Activated naive CD8-positive, alpha-beta T cell treated with anti-CD3 and anti-CD28 coated beads for 36 hours (primary cell): Measurements from ENCODE around the gene ADAMTSL3. TPM values are rescaled to one million over a fixed set of nuclear protein-coding genes. Genes with fewer than 3 reads are reported as not detected.

Source experiments
- DNase-seq: peaks from one replicate; pipeline ENCODE4 v3.0.0; 2021
- H3K27ac Mint-ChIP-seq: one replicate; pipeline ENCODE4 v1.8.0; 2022; ENCODE audit warnings: mild to moderate bottlenecking, moderate library complexity, mixed read lengths
- H3K27me3 Mint-ChIP-seq: one replicate; pipeline ENCODE4 v1.8.0; 2022; ENCODE audit warnings: mild to moderate bottlenecking, mixed read lengths
- H3K36me3 Mint-ChIP-seq: one replicate; pipeline ENCODE4 v1.8.0; 2021; ENCODE audit warnings: mild to moderate bottlenecking, mixed read lengths
- H3K4me1 Mint-ChIP-seq: one replicate; pipeline ENCODE4 v1.8.0; 2021; ENCODE audit warnings: mixed read lengths
- H3K4me3 Mint-ChIP-seq: one replicate; pipeline ENCODE4 v1.8.0; 2022; ENCODE audit warnings: mild to moderate bottlenecking, moderate library complexity, mixed read lengths
- H3K9me3 Mint-ChIP-seq: one replicate; pipeline ENCODE4 v1.8.0; 2022; ENCODE audit warnings: mixed read lengths
- total RNA-seq, 2 experiments: library from RNA; stranded (reverse); gene quantifications; one replicate each; pipeline ENCODE4 v1.2.3, GENCODE V29; 2021

Gene ADAMTSL3
- total RNA-seq, 2 experiments from 2014 or later = not detected

DNA sequence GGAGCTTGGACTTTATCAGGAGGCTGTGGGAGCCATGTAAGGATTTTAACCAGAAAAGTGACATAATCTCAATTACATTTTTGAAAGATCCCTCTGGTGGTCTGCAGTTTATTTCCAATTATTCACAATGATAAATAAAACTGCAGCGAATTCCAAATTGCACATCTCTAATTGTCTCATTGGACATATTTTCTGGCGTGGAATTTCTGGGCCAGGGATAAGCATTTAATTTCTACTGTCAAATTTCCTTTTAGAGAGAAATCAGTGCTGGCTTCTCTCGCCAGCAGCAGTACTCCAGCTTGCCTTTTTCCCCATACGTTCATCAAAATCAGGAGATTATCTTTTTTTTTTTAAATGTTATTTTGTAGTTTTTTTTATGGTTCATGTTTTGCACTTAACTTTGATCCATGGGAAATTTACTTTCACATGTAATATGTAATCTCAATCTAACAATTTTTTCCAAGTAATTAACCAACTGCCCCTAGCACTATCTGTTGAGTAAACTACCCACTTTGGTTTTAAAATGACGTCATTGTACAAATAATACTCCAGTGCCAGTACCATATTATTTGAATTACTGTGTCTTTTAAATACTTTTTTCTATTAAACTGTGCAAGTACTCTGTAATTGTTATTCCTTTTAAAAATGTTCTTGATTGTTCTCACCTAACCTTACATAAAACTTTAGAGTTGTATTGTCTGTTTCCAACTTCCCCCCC lies 251.8 kb downstream of the ADAMTSL3 start:
- H3K27me3 Mint-ChIP-seq = peaks cover 20% of the 10 kb centered on the region
- H3K36me3 Mint-ChIP-seq = no peaks in the 10 kb centered on the region
- no peak overlapping the region for H3K27ac Mint-ChIP-seq
- no peak overlapping the region for H3K4me3 Mint-ChIP-seq
- no peaks in the 10 kb centered on the region for H3K4me1 Mint-ChIP-seq
- H3K9me3 Mint-ChIP-seq = no peaks in the 10 kb centered on the region
- DNase-seq = no peak

DNA sequence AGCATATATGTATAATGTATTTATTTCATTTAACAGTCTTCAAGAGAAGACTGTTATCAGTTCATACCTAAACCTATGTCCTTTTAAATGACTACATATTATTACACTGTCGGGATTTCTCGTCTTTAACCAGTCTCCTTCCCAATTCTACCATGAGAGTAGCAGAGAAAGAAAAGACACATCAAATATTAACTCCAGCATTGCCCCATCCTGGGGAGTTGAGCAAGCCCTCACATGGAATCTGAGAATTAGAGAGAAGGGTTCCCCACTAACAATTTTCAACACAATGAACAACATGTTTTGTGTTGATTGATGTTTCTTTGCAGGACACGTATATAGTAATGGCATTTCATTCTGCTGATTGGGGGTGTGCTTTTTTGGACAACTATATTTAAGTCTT lies 257.4 kb downstream of the ADAMTSL3 start:
- no peak overlapping the region for H3K27ac Mint-ChIP-seq
- no peaks in the 10 kb centered on the region for H3K36me3 Mint-ChIP-seq
- H3K9me3 Mint-ChIP-seq = no peaks in the 10 kb centered on the region
- DNase-seq = no peak
- peaks cover 22% of the 10 kb centered on the region for H3K27me3 Mint-ChIP-seq
- H3K4me3 Mint-ChIP-seq = no peak overlapping the region
- no peaks in the 10 kb centered on the region for H3K4me1 Mint-ChIP-seq

DNA sequence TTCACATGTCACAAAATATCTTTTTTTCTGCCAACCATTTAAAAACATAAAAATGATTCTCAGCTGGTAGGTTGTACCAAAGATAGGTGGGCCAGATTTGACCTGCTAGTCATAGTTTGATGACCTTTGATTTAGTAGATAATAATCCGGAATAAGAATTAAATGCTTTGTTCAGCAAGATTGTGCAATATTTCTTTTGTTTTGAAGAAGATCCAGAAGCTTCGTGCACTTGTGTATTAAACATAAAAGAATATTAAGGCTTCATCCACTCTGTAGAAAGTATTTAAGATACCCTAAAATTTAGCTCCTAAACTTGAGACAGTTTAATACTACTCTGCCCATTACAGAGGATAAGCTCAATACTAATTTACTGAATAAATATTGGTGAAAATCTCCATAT lies 258.4 kb downstream of the ADAMTSL3 start:
- Mint-ChIP-seq H3K27me3 (peaks cover 22% of the 10 kb centered on the region), H3K4me3 (no peak overlapping the region), H3K36me3 (no peaks in the 10 kb centered on the region), H3K4me1 (no peaks in the 10 kb centered on the region), H3K9me3 (no peaks in the 10 kb centered on the region), H3K27ac (no peak overlapping the region)
- no peak for DNase-seq

DNA sequence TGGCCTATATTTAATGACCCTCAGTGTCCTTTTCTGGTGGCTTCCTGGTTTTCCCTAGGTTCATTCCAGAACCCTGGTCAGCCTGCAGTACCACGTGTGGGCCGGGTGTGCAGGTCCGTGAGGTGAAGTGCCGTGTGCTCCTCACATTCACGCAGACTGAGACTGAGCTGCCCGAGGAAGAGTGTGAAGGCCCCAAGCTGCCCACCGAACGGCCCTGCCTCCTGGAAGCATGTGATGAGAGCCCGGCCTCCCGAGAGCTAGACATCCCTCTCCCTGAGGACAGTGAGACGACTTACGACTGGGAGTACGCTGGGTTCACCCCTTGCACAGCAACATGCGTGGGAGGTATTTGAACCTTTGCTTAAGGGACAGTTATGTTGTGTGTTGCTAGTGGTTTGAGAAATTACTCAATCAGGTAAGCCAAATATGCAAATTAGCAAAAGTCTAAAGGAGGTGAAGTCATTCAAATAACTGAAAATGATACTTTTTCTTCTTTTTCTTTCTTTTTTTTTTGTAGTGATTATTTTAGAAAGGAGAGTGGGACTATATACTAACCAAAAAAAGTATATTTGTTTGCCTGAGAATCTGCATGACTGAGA lies 259.2 kb downstream of the ADAMTSL3 start:
- H3K27ac Mint-ChIP-seq = no peak overlapping the region
- no peak overlapping the region for H3K4me3 Mint-ChIP-seq
- no peaks in the 10 kb centered on the region for H3K9me3 Mint-ChIP-seq
- no peak for DNase-seq
- no peaks in the 10 kb centered on the region for H3K36me3 Mint-ChIP-seq
- H3K4me1 Mint-ChIP-seq = no peaks in the 10 kb centered on the region
- H3K27me3 Mint-ChIP-seq = peaks cover 24% of the 10 kb centered on the region

DNA sequence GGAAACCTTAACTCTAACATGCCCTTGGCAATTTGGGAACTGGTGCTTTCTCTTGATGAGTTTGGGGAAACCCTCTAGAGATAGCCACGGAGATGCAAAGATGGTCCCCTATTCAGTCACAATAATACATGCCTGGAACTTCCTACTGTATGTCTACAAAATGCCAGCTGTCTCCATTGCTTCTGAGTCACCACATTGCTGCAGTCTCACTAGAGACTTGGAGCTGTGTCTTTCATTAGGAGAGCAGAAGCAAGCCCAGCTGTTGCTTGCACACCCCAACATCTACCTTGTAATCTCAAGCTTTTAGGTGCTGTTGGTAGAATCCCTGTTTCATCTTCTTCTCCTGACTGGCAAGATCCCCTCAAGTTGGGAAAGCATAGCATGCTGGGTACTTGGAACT lies 261.0 kb downstream of the ADAMTSL3 start:
- no peaks in the 10 kb centered on the region for H3K9me3 Mint-ChIP-seq
- no peak overlapping the region for H3K27ac Mint-ChIP-seq
- H3K4me1 Mint-ChIP-seq = peaks cover 14% of the 10 kb centered on the region
- H3K4me3 Mint-ChIP-seq = no peak overlapping the region
- DNase-seq = no peak
- H3K27me3 Mint-ChIP-seq = peaks cover 29% of the 10 kb centered on the region
- no peaks in the 10 kb centered on the region for H3K36me3 Mint-ChIP-seq

DNA sequence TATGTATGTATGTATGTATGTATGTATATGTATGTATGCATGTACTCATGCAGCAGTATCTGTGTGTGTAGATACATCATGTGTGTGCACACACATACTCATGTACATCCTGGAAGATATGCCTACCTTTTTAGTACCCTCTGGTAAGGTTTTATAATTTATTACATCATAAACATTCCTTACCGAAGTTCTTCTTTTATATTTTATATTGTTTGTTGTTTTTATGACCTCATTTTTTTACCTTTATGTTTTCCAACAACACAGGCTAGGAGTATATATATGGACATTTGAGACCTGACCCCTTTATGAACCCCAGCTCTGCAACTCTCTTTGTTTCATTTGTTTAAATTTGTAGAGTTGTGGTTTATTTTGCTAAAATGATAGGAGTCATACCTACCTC lies 263.5 kb downstream of the ADAMTSL3 start:
- no peak for DNase-seq
- Mint-ChIP-seq H3K27ac (no peak overlapping the region), H3K36me3 (no peaks in the 10 kb centered on the region), H3K27me3 (peaks cover 27% of the 10 kb centered on the region), H3K9me3 (no peaks in the 10 kb centered on the region), H3K4me1 (peaks cover 14% of the 10 kb centered on the region), H3K4me3 (no peak overlapping the region)

DNA sequence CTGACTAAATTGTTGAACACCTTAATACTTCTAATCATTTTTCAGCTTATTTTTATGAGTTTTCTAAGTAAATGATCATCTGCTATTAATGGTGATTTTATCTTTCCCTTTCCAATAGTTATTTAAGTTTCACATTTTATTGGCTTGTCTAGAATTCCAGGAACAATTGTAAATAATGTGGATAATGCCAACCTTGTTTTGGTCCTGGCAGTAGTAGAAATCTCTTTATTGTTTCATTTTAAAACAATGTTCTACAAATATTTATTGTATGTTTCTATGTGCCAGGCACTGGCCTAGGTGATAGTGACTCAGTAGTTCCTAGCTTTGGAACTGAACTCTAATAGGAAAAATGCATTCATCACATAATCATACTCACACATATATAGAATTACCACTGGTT lies 264.1 kb downstream of the ADAMTSL3 start:
- H3K27me3 Mint-ChIP-seq = peaks cover 30% of the 10 kb centered on the region

DNA sequence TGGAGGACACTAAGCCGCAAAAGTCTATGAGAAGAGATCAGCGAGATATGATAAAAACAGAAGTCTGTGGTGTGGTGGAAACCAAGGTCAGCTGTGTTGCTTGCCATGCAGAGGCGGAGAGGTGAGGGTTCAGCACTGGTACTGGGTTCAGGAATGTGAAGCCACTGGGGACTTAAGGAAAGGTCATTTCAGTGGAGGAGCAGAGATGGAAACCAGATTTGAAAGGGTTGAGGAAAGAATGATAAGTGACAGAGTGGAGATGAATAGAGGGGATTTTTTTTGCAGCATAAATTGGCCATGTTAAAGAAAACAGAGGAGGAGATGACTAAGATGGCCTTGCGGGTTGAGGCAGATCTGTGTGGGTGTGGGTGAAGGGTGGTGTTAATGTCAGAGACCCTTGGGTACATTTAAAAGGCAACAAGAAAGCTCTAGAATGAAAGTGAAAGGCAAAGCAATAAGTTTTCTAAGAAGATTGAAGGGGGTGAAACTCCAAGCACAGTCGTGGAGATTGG lies 265.5 kb downstream of the ADAMTSL3 start:
- H3K36me3 Mint-ChIP-seq = no peaks in the 10 kb centered on the region
- peak; percentile 39 for DNase-seq
- no peak overlapping the region for H3K4me3 Mint-ChIP-seq
- peaks cover 14% of the 10 kb centered on the region for H3K4me1 Mint-ChIP-seq
- H3K9me3 Mint-ChIP-seq = no peaks in the 10 kb centered on the region
- peak overlapping the region; percentile 26 for H3K27ac Mint-ChIP-seq
- peaks cover 26% of the 10 kb centered on the region for H3K27me3 Mint-ChIP-seq

More for the DNA sequence above, 264.1 kb downstream of the ADAMTSL3 start:
- Mint-ChIP-seq H3K4me3 (no peak overlapping the region), H3K27ac (no peak overlapping the region), H3K36me3 (no peaks in the 10 kb centered on the region), H3K9me3 (no peaks in the 10 kb centered on the region), H3K4me1 (peaks cover 14% of the 10 kb centered on the region)
- no peak for DNase-seq

DNA sequence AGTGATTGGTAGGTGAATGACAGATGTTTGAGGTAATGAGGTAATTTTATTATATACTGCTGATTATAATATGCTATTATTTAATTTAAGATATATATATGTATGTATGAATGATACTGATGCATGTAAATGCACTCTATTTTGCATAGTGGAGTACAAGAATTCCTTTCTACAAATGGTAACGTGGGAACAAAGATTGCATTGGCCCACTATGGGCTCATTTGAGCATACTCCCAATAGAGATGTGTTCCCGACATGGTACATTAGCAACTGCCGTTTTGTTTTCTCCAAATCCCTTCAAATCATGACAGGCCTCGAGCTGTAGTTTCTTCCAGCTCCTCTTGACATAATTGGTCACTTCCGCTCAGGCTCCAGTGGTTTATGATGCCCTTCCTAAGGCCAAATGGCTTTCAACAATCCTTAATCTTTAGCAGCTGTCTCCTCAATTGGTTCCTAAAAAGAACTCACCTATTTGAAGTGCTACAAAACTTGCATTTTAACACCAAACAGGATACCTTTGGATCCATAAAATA lies 266.1 kb downstream of the ADAMTSL3 start:
- DNase-seq = no peak
- peaks cover 19% of the 10 kb centered on the region for H3K27me3 Mint-ChIP-seq
- H3K4me1 Mint-ChIP-seq = peaks cover 14% of the 10 kb centered on the region
- no peaks in the 10 kb centered on the region for H3K9me3 Mint-ChIP-seq
- no peak overlapping the region for H3K27ac Mint-ChIP-seq
- H3K36me3 Mint-ChIP-seq = no peaks in the 10 kb centered on the region
- H3K4me3 Mint-ChIP-seq = no peak overlapping the region

DNA sequence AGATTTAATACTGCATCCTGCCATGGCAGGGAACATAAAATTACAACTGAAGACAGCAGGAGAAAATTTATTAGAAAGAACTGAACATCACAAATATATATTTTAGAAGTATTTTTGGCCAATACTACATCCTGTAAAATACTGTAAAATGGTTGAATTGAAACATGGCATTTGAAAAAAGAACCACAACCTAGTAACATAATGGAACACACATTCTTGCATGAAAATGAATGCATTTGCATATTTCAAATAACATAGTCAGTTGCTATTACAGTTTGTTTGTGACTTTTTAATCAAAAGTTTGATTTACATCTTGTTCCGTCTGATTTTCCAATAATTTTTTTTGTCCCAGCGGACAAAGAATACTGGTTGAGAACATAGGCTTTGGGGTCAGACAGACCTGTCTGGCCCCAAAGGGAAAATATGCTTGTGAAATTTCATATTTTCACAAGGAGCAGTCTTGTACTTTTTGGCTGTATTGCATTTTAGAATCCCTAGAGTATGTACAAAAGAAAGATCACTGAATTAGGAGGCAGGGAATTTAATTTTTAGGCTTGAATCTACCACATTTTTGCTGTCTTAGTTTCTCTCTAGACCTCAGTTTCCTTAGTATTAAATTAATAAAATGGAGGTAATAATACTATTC lies 268.8 kb downstream of the ADAMTSL3 start:
- no peaks in the 10 kb centered on the region for H3K9me3 Mint-ChIP-seq
- DNase-seq = no peak

DNA sequence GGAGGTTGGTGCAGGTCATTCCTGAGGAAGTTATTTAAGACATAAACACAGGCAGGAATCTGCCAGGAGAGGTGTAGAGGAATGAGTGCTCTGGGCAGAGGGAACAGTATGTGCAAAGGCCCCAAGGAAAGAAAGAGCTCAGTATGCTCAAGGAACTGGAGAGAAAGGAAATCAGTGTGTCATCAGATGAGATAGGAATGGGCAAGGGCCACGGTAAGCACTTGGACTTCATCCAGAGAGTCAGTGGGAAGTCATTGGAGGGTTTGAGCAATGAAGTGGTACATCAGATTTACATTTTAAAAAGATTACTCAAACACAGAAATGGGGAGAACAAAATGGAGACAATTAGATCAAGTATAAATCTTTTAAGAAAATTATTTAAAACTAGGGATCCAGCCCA lies 272.2 kb downstream of the ADAMTSL3 start:
- DNase-seq = no peak
- Mint-ChIP-seq H3K36me3 (no peaks in the 10 kb centered on the region), H3K4me3 (no peak overlapping the region), H3K27ac (no peak overlapping the region), H3K27me3 (peaks cover 18% of the 10 kb centered on the region), H3K4me1 (peaks cover 10% of the 10 kb centered on the region), H3K9me3 (no peaks in the 10 kb centered on the region)

More for the DNA sequence above, 268.8 kb downstream of the ADAMTSL3 start:
- Mint-ChIP-seq H3K36me3 (no peaks in the 10 kb centered on the region), H3K27me3 (peaks cover 16% of the 10 kb centered on the region), H3K4me3 (no peak overlapping the region), H3K4me1 (peaks cover 14% of the 10 kb centered on the region), H3K27ac (no peak overlapping the region)

DNA sequence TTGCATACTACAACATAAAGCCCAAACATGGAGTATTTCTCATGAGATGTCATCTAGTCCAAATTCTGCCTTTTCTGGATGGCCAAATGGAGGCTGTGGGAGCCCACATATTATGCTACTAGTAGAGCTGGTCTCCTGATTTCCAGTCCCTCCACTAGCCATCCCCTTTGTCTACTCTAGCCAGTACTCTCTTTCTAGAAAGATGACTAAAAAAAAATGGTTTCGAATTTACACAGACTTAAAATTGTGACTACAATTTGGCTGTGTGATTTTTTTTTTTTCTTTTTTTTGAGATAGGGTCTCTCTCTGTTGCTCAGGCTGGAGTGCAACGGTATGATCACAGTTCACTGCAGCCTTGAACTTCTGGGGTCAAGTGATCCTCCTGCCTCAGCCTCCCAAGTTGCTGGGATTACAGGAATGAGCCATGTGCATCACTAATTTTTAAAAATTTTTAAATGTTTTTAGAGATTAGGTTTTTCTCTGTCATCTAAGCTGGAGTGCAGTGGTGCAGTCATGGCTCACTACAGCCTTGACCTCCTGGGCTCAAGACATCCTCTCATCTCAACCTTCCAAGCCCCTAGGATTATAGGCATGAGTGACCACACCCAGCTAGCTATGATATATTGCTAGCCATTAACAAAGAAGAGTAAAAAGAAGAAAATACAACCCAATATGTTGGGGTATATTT lies 273.9 kb downstream of the ADAMTSL3 start:
- H3K27ac Mint-ChIP-seq = no peak overlapping the region
- H3K36me3 Mint-ChIP-seq = no peaks in the 10 kb centered on the region
- peaks cover 13% of the 10 kb centered on the region for H3K27me3 Mint-ChIP-seq
- peaks cover 10% of the 10 kb centered on the region for H3K4me1 Mint-ChIP-seq
- H3K4me3 Mint-ChIP-seq = no peak overlapping the region
- DNase-seq = no peak
- peaks cover under 1% of the 10 kb centered on the region for H3K9me3 Mint-ChIP-seq

DNA sequence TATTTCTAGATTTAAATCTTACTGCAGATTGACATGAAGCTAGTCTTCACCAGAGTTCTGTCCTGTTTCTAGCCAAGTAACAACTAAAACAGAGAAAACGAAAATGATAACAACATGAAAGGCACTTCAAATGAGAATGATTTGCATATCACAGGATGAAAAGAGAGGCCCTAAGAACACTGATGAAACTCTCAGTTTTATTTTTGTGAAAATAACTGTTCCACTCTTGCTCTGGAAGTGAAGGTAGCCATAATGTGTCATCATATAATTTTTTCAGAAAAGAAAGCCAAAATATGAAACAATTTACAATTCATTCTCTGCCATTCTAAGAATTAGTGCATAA lies 274.4 kb downstream of the ADAMTSL3 start:
- no peak for DNase-seq
- H3K9me3 Mint-ChIP-seq = peaks cover 3% of the 10 kb centered on the region
- no peaks in the 10 kb centered on the region for H3K36me3 Mint-ChIP-seq
- no peak overlapping the region for H3K4me3 Mint-ChIP-seq
- peak overlapping the region; percentile 15 for H3K27ac Mint-ChIP-seq
- H3K27me3 Mint-ChIP-seq = peaks cover 12% of the 10 kb centered on the region
- peaks cover 10% of the 10 kb centered on the region for H3K4me1 Mint-ChIP-seq

DNA sequence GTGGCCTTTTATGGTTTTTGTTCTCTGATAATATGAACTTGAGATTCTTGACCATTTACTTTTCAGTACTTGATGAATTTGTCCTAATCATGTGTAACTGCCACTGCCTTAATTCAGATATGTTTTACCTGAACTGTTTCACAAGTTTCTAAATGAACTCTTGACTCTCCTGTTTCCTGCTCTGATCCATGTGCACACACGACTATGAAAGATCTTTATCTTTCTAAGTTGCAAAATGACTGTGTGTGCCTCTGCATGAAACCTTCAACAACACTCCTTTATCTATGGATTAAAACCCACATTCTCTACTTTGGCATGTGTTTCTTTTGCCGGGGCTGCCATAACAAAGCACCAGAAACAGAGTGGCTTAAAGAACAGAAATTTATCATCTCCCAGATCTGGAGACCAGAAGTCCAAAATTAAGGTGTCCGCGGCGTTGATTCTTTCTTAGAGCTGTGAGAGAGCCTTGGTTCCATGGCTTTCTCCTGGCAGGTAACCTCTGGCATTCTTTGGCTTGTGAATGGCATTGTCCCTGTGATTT lies 275.0 kb downstream of the ADAMTSL3 start:
- no peak for DNase-seq
- Mint-ChIP-seq H3K36me3 (no peaks in the 10 kb centered on the region), H3K27me3 (peaks cover 12% of the 10 kb centered on the region), H3K4me3 (no peak overlapping the region), H3K27ac (peak overlapping the region; percentile 57), H3K4me1 (peaks cover 10% of the 10 kb centered on the region), H3K9me3 (peaks cover 3% of the 10 kb centered on the region)

DNA sequence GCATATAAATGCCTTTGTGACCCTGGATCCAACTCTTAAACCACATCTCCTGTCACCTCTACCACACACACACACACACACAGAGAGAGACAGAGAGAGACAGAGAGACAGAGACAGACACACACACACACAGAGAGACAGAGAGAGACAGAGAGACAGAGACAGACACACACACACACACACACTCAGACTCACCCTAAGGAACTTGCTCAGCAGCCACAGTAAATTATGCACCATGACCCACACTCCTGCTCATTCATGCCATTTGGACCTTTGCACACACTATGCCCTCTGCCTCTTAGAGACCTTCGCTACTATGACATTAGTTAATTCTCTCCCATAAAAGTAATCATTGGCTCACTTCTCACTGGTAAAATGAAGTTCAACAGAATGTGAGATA lies 275.7 kb downstream of the ADAMTSL3 start:
- no peak overlapping the region for H3K27ac Mint-ChIP-seq

More for the DNA sequence above, 275.7 kb downstream of the ADAMTSL3 start:
- H3K4me1 Mint-ChIP-seq = peaks cover 10% of the 10 kb centered on the region
- peaks cover 4% of the 10 kb centered on the region for H3K9me3 Mint-ChIP-seq
- H3K4me3 Mint-ChIP-seq = no peak overlapping the region
- no peaks in the 10 kb centered on the region for H3K36me3 Mint-ChIP-seq
- H3K27me3 Mint-ChIP-seq = peaks cover 12% of the 10 kb centered on the region
- no peak for DNase-seq
